ENCODE results near the gene PKDCC.
"Not testable (repeated sequence)": the region's sequence is repeated elsewhere in the genome, so short reads cannot be mapped to it uniquely, and the experiment has no call there.

PKDCC gene

GRCh38 chr2:42031281-42032223 is 16.3 kb upstream of the PKDCC start:
- no peak for DNase-seq

- DNase-seq: no peak
Observed at GRCh38 chr2:42032224-42032620, 15.6 kb upstream of the PKDCC start.

GRCh38 chr2:42032745-42033144 is 15.1 kb upstream of the PKDCC start:
- DNase-seq: no peak

GRCh38 chr2:42034096-42034495 is 13.7 kb upstream of the PKDCC start:
- not testable (repeated sequence) for DNase-seq

GRCh38 chr2:42035241-42035640 is 12.6 kb upstream of the PKDCC start:
- DNase-seq: no peak

GRCh38 chr2:42036413-42036812 is 11.4 kb upstream of the PKDCC start:
- no peak for DNase-seq

- no peak for DNase-seq
Observed at GRCh38 chr2:42036940-42037339, 10.9 kb upstream of the PKDCC start.

- no peak for DNase-seq
Observed at GRCh38 chr2:42040643-42041278, 7.1 kb upstream of the PKDCC start.

- no peak for DNase-seq
Observed at GRCh38 chr2:42041377-42042127, 6.3 kb upstream of the PKDCC start.

- no peak for DNase-seq
Observed at GRCh38 chr2:42042631-42043355, 5.0 kb upstream of the PKDCC start.

GRCh38 chr2:42043789-42044394 is 3.9 kb upstream of the PKDCC start:
- DNase-seq: no peak

GRCh38 chr2:42044939-42045338 is 2.9 kb upstream of the PKDCC start:
- no peak for DNase-seq

GRCh38 chr2:42045352-42045751 is 2.5 kb upstream of the PKDCC start:
- DNase-seq: no peak

- DNase-seq: no peak
Observed at GRCh38 chr2:42045848-42046748, 1.7 kb upstream of the PKDCC start.

GRCh38 chr2:42046819-42047487 is 868 bp upstream of the PKDCC start:
- no peak for DNase-seq

GRCh38 chr2:42048299-42049220 is 739 bp downstream of the PKDCC start:
- DNase-seq: no peak

GRCh38 chr2:42049221-42050009 is 1.6 kb downstream of the PKDCC start:
- DNase-seq: no peak

- no peak for DNase-seq
Observed at GRCh38 chr2:42050010-42050702, 2.3 kb downstream of the PKDCC start.
